GM21576 (cell line): ENCODE results near the gene MPHOSPH9.
"Not testable (repeated sequence)": the region's sequence is repeated elsewhere in the genome, so short reads cannot be mapped to it uniquely, and the experiment has no call there.

Experiments
- ATAC-seq: cut with Tn5 transposase; IDR thresholded peaks from one replicate; pipeline ENCODE4 v1.9.1; 2021; ENCODE audit warnings: mild to moderate bottlenecking, moderate library complexity; ENCODE audit not compliant: unreplicated experiment

MPHOSPH9 gene

GRCh38 chr12:123258593-123258992 lies 25.7 kb upstream of the MPHOSPH9 start:
- no peak for ATAC-seq

GRCh38 chr12:123254853-123255446 lies 22.0 kb upstream of the MPHOSPH9 start:
- no peak for ATAC-seq

GRCh38 chr12:123253641-123254459 lies 20.9 kb upstream of the MPHOSPH9 start:
- ATAC-seq, result no peak

- not testable (repeated sequence) for ATAC-seq
Observed at GRCh38 chr12:123252365-123252764, 19.4 kb upstream of the MPHOSPH9 start.

GRCh38 chr12:123251403-123252076 lies 18.6 kb upstream of the MPHOSPH9 start:
- ATAC-seq, result no peak

GRCh38 chr12:123250471-123251383 lies 17.8 kb upstream of the MPHOSPH9 start:
- ATAC-seq, result no peak

GRCh38 chr12:123248996-123249741 lies 16.2 kb upstream of the MPHOSPH9 start:
- ATAC-seq, result not testable (repeated sequence)

GRCh38 chr12:123248129-123248528 lies 15.2 kb upstream of the MPHOSPH9 start:
- not testable (repeated sequence) for ATAC-seq

- ATAC-seq, result no peak
Observed at GRCh38 chr12:123245678-123246077, 12.7 kb upstream of the MPHOSPH9 start.

GRCh38 chr12:123243671-123244262 lies 10.8 kb upstream of the MPHOSPH9 start:
- no peak for ATAC-seq

GRCh38 chr12:123242116-123242904 lies 9.4 kb upstream of the MPHOSPH9 start:
- ATAC-seq, result no peak

GRCh38 chr12:123238961-123239360 lies 6.0 kb upstream of the MPHOSPH9 start:
- ATAC-seq, result no peak

- no peak for ATAC-seq
Observed at GRCh38 chr12:123238330-123238682, 5.4 kb upstream of the MPHOSPH9 start.

- no peak for ATAC-seq
Observed at GRCh38 chr12:123237646-123238329, 4.8 kb upstream of the MPHOSPH9 start.

GRCh38 chr12:123233505-123234308 lies 766 bp upstream of the MPHOSPH9 start:
- peak; percentile 7 for ATAC-seq

GRCh38 chr12:123232472-123232806 lies 502 bp downstream of the MPHOSPH9 start:
- ATAC-seq, result no peak

- ATAC-seq, result no peak
Observed at GRCh38 chr12:123231931-123232330, 1.0 kb downstream of the MPHOSPH9 start.

GRCh38 chr12:123229051-123229450 lies 3.9 kb downstream of the MPHOSPH9 start:
- no peak for ATAC-seq
